Measurements from ENCODE around the gene KCNH5. TPM values are rescaled to one million over a fixed set of nuclear protein-coding genes. Genes with fewer than 3 reads are reported as not detected.
A peak's percentile ranks its signal among the peaks of the same experiment; 100 is the strongest.

KCNH5 gene
- total RNA-seq, 1 experiment from 2014 or later, result 2.3 TPM

- no peak for DNase-seq (ENCODE audit: low spot score)
Observed at GRCh38 chr14:62674563-62675237, 370.6 kb downstream of the KCNH5 start.

GRCh38 chr14:62673014-62673755 is 372.1 kb downstream of the KCNH5 start:
- DNase-seq (ENCODE audit: low spot score), result no peak

DNA sequence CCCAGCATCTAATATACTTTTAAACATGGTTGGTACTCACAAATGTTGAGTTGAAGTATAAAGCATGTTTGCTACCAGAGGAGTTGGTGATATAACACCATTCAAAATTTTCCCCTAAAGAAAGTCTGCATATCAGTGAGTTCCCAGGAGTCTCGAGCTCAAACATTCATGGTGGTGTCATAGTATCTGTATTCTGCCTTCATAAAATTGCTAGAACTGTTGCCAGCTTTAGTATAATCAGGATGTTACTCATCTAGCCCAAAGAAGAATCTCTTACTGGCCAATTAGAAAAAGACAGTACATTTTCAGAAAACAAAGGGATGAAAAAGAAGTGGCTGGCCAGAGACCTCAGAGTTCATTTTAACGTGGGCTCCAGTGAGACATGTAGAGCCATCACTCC is 374.7 kb downstream of the KCNH5 start:
- DNase-seq (ENCODE audit: low spot score), result no peak

GRCh38 chr14:62667421-62667914 is 377.8 kb downstream of the KCNH5 start:
- no peak for DNase-seq (ENCODE audit: low spot score)

DNA sequence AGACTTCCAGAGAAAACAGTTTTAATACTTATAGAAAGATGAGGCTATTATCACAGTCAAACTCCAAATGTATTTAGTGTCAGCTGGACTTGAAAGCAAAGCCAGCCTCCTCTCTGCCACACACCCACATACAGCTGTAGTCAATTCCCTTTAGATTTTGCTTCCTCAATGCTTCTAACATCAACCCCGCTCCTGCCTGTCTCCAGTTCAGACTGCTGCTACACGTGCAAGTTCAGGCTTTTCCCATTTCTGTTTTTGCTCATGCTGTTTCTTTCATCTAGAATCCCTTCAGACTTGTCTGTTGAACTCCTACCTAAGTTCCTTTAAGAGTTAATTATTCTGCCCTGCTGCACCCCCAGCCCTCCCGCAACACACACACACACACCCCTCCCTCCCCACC is 380.0 kb downstream of the KCNH5 start:
- no peak for DNase-seq (ENCODE audit: low spot score)

DNA sequence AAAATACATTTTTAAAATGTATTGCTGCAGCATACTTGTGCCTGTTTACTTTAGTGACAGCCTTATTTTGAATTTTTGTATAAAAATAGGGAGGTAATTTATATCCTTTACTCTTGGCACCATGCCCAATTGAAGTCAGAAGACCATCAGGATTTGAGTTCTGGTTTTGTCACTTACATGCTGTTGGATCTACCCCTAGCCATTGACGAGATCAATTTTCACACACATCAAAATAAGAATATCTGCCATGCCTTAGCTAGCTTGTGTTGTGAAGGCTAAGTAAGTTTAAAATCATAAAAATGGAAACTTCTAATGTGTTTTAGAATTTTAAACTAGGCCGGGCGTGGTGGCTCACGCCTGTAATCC is 381.8 kb downstream of the KCNH5 start:
- no peak for DNase-seq (ENCODE audit: low spot score)

DNA sequence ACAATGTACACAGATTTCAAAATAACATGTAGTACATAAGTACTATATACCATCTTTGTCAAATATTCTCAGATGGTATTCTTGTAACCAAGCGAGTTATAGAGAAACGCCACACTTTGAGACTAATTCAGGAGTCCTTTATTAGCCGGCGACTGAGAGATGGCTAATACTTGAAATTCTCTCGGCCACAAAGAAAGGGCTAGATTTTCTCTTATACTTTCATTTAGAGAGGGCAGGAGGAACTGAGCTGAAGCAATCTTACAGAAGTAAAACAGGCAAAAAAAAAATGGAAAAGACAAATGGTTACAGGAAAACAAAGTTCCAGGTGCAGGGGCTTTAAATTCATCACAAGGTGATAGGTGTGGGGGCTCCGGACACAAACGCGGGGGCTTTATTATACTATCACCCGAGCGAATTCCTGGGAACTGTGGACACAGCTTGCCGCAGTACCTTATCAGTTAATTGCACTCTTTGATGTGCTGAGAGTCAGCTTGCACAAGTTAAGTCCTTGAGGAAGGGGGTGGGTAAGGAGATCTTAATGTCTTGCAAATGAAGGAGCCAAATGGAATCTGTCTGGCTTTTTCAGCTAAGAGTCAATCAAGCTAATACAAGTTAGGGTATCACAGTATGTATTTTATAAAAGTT is 382.3 kb downstream of the KCNH5 start:
- DNase-seq (ENCODE audit: low spot score), result no peak

GRCh38 chr14:62661818-62662217 is 383.4 kb downstream of the KCNH5 start:
- no peak for DNase-seq (ENCODE audit: low spot score)

DNA sequence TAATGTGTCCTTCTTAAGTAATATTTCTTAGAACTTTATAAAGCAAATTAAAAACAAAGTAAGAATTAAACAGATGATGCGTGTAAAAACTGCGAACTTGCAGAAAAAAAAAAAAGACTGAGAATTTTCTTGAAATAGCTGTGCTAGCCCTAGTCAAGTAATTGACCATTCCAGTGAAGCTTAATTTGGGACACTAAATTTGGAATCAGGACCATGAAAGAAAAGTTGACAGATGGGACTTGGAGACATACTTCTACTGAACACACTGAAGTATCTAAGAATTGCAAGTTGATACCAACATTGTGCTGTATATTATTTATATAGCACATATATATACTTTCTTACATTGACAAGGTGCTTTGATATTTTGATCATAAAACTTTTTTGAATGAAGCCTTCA is 386.6 kb downstream of the KCNH5 start:
- DNase-seq (ENCODE audit: low spot score), result no peak

DNA sequence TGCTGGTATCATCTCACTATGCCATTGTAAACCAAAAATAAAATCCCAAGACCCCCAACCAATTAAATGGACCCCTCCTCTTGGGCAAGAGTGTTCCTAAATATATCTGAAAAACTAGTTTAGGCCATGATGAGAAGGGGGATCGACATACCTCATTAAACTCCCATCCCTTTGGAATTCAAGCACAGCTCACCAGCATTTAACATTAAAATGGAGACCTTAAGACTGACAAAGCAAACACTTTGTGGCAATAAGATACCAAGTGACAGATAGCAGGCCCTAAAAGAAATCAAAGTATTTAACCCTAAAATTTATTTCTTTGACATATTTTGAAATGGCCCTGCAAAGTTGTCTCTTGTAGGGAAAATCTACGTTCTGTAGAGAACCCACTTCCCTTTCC is 387.9 kb downstream of the KCNH5 start:
- no peak for DNase-seq (ENCODE audit: low spot score)

DNA sequence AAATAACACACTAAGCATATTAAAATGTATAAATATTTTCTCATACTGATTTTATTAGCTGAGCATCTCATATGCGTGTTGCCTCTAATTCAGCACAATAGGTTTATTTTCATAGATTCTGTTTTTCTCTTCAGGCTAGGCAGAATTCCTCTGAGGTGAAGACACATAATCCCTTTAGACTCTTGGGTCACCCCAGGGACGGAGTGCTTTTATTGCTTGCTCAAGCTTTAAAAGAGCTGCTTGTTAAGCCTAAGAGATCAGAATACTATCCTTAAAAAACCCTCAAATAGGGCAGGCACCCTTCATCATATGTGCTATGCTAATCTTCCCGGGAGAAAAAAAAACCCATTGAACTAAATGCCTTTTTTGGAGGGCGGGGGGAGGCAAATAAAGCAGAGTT is 390.1 kb downstream of the KCNH5 start:
- no peak for DNase-seq (ENCODE audit: low spot score)

DNA sequence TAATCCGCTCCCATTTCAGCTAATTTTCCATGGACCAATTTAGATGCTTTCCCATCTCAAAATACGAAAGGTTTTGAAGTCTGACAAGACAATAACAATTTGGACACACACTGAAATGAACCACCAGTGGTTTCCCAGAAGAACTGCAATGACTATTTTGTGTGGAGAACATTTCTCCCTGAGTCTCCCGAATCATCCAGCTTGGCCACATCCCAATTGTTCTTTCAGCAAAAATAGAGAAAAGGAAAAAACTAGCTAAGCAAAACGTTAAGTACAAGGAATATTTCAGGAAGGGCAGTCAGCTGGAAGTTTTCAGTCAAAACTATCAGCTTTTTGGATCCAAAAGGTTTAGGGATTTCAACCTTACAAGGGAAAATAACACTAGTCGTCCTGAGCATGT is 390.6 kb downstream of the KCNH5 start:
- peak; percentile 19 for DNase-seq (ENCODE audit: low spot score)

Other genes with a start within 250 kb of the KCNH5 start
- gene RHOJ, start 159.0 kb upstream of the KCNH5 start, total RNA-seq (2014; rRNA removed; shearing (Covaris generic)), result 1.3 and 2.3 TPM in 2 replicates